ENCODE results near the gene ASCL4. TPM values are rescaled to one million over a fixed set of nuclear protein-coding genes. Genes with fewer than 3 reads are reported as not detected.

Gene ASCL4
- polyA plus RNA-seq, 1 of the 3 experiments (the other 2 are of a cell fraction), result not detected

DNA sequence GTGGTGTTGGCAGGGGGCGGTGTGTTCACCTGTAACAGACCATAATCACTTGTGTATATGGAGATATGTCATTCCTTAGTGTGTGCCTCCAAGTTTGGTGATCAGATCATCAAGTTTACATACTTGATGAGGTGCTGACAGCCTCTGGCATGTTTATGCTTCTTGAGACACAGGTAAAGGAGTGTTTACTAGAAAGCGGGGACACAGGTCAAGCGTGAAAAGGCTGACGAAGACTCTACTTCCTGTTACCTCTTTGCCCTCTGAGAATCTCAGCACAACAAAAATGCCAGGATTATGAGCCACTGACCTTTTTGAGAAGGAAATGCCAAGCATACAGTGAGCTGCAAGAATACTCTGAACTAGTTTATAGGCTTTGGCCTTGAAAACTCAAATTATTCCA, 43.1 kb upstream of the ASCL4 start:
- CTCF ChIA-PET, result interaction anchor here (1.0 to 1.9 kb wide), 2 partner anchors 154 to 181 kb away, joined by 3 to 6 read pairs; no protein-coding TSS in a partner anchor
- WGBS (ENCODE audit: low lambda C conversion rate), result 98% methylated on average over 4 of the region's 4 CpGs

DNA sequence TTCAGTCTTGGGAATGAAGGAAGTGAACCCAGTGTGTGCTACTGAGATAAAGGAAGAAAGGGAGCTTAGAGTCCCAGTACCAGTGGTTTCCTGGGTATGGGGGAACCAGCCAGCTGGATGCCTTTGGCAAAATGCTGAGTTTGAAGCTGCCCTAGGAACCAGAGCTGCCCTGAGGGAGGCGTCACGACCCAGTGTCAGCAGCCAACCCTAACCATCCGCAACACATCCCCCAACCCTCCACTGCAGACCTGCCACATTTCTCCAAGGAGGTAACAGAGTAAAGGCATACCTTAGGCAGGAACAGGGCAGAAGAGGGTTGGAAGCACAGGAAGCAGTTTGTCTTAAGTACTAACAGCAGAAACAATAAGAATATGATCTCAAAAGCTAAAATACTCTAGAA, 42.1 kb upstream of the ASCL4 start:
- Histone ChIP-seq H3K27me3 (ENCODE audit: insufficient read depth) (no peaks in the 10 kb centered on the region), H3K9ac (no peak overlapping the region), H3K4me1 (ENCODE audit: control insufficient read depth in 1 of 2, insufficient read depth in 2 of 2, low read depth in 1 of 2, low read length in 1 of 2) (no peaks in the 10 kb centered on the region; a peak in 1 of 4 replicates), H3K4me3 (ENCODE audit: low read depth in 2 of 2, low read length in 1 of 2) (no peak overlapping the region), H3K36me3 (replicated peaks in 1 of 2; ENCODE audit: control insufficient read depth in 1 of 2, insufficient read depth in 2 of 2, low read length in 1 of 2) (peaks cover 44 to 49% of the 10 kb centered on the region in 2 experiments), H3F3A (replicated peaks; ENCODE audit: insufficient read depth) (peaks cover 6% of the 10 kb centered on the region), H2AFZ (ENCODE audit: low read depth) (no peak overlapping the region), H3K9me3 (no peaks in the 10 kb centered on the region), H3K27ac (ENCODE audit: low read depth in 2 of 2, low read length in 1 of 2) (no peak overlapping the region), H3K79me2 (ENCODE audit: insufficient read depth) (no peaks in the 10 kb centered on the region), H3K4me2 (no peak overlapping the region), H3K9me2 (no peaks in the 10 kb centered on the region), H4K20me1 (ENCODE audit: insufficient read depth) (no peaks in the 10 kb centered on the region)
- POLR2A ChIA-PET, result interaction anchor here (1.1 kb wide), 1 partner anchor 10 kb away, joined by 3 read pairs; no protein-coding TSS in a partner anchor
- TF ChIP-seq TAF1 (IDR thresholded peaks at IDR 0.05; ENCODE audit: borderline replicate concordance, low read depth, low read length) (no peak), RCOR1 (IDR thresholded peaks at IDR 0.05; ENCODE audit: low read length) (no peak), MXI1 (IDR thresholded peaks at IDR 0.05; ENCODE audit: low read depth, low read length) (no peak), EZH2phosphoT487 (IDR thresholded peaks at IDR 0.05; ENCODE audit: borderline replicate concordance, low read depth) (no peak), SIN3A (IDR thresholded peaks at IDR 0.05; ENCODE audit: borderline replicate concordance, low read depth, low read length) (no peak), RAD21 (IDR thresholded peaks at IDR 0.05; ENCODE audit: low read length) (no peak), FOXJ3 (CRISPR knock-in tag; IDR thresholded peaks at IDR 0.05) (no peak), FOSL2 (IDR thresholded peaks at IDR 0.05; ENCODE audit: borderline replicate concordance, low read depth) (no peak), RXRA (IDR thresholded peaks at IDR 0.05; ENCODE audit: borderline replicate concordance, low read depth) (no peak), JUND (IDR thresholded peaks at IDR 0.05) (no peak), RFX5 (IDR thresholded peaks at IDR 0.05; ENCODE audit: low read length) (no peak), SMC3 (IDR thresholded peaks at IDR 0.05; ENCODE audit: low read depth, low read length) (no peak), TCF12 (IDR thresholded peaks at IDR 0.05) (no peak)
- TF ChIP-seq, protein P1, sequence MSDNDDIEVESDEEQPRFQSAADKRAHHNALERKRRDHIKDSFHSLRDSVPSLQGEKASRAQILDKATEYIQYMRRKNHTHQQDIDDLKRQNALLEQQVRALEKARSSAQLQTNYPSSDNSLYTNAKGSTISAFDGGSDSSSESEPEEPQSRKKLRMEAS (IDR thresholded peaks at IDR 0.05; ENCODE audit: low read depth), result no peak
- TF ChIP-seq, protein P2, sequence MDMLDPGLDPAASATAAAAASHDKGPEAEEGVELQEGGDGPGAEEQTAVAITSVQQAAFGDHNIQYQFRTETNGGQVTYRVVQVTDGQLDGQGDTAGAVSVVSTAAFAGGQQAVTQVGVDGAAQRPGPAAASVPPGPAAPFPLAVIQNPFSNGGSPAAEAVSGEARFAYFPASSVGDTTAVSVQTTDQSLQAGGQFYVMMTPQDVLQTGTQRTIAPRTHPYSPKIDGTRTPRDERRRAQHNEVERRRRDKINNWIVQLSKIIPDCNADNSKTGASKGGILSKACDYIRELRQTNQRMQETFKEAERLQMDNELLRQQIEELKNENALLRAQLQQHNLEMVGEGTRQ (IDR thresholded peaks at IDR 0.05; ENCODE audit: borderline replicate concordance, low read depth, low read length), result no peak
- TF ChIP-seq, protein P3, sequence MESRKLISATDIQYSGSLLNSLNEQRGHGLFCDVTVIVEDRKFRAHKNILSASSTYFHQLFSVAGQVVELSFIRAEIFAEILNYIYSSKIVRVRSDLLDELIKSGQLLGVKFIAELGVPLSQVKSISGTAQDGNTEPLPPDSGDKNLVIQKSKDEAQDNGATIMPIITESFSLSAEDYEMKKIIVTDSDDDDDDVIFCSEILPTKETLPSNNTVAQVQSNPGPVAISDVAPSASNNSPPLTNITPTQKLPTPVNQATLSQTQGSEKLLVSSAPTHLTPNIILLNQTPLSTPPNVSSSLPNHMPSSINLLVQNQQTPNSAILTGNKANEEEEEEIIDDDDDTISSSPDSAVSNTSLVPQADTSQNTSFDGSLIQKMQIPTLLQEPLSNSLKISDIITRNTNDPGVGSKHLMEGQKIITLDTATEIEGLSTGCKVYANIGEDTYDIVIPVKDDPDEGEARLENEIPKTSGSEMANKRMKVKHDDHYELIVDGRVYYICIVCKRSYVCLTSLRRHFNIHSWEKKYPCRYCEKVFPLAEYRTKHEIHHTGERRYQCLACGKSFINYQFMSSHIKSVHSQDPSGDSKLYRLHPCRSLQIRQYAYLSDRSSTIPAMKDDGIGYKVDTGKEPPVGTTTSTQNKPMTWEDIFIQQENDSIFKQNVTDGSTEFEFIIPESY (IDR thresholded peaks at IDR 0.05; ENCODE audit: borderline replicate concordance, low read depth), result no peak
- DNase-seq, result no peak
- 97% methylated on average over 3 of the region's 3 CpGs for WGBS (ENCODE audit: low lambda C conversion rate)
- CTCF ChIA-PET, result interaction anchor here (1.0 to 1.9 kb wide), 2 partner anchors 153 to 180 kb away, joined by 3 to 6 read pairs; no protein-coding TSS in a partner anchor

More for the DNA sequence above, 43.1 kb upstream of the ASCL4 start:
- H3K9me3 ChIP-seq, result no peaks in the 10 kb centered on the region
- H3K27me3 ChIP-seq (ENCODE audit: insufficient read depth), result no peaks in the 10 kb centered on the region
- no peak for DNase-seq
- H3K4me1 ChIP-seq (ENCODE audit: control insufficient read depth in 1 of 2, insufficient read depth in 2 of 2, low read depth in 1 of 2, low read length in 1 of 2), result no peaks in the 10 kb centered on the region; a peak in 1 of 4 replicates
- POLR2A ChIA-PET, result interaction anchor here (1.1 kb wide), 1 partner anchor 11 kb away, joined by 3 read pairs; no protein-coding TSS in a partner anchor
- no peak overlapping the region for H3K4me3 ChIP-seq (ENCODE audit: low read depth in 2 of 2, low read length in 1 of 2)
- H3K79me2 ChIP-seq (ENCODE audit: insufficient read depth), result no peaks in the 10 kb centered on the region
- no peak overlapping the region for H3K4me2 ChIP-seq
- peaks cover 6% of the 10 kb centered on the region for H3F3A ChIP-seq (replicated peaks; ENCODE audit: insufficient read depth)
- peaks cover 36 to 39% of the 10 kb centered on the region in 2 experiments for H3K36me3 ChIP-seq (replicated peaks in 1 of 2; ENCODE audit: control insufficient read depth in 1 of 2, insufficient read depth in 2 of 2, low read length in 1 of 2)
- TF ChIP-seq ELF1 (IDR thresholded peaks at IDR 0.05), result no peak
- TF ChIP-seq, protein P1 (IDR thresholded peaks at IDR 0.05; ENCODE audit: low read depth), result no peak
- TF ChIP-seq, protein P4, sequence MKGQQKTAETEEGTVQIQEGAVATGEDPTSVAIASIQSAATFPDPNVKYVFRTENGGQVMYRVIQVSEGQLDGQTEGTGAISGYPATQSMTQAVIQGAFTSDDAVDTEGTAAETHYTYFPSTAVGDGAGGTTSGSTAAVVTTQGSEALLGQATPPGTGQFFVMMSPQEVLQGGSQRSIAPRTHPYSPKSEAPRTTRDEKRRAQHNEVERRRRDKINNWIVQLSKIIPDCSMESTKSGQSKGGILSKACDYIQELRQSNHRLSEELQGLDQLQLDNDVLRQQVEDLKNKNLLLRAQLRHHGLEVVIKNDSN (IDR thresholded peaks at IDR 0.05; ENCODE audit: borderline replicate concordance, low read depth), result no peak
- no peak for TF ChIP-seq RAD21 (IDR thresholded peaks at IDR 0.05; ENCODE audit: low read length)
- no peak for TF ChIP-seq RCOR1 (IDR thresholded peaks at IDR 0.05; ENCODE audit: low read length)
- TF ChIP-seq, protein P5, sequence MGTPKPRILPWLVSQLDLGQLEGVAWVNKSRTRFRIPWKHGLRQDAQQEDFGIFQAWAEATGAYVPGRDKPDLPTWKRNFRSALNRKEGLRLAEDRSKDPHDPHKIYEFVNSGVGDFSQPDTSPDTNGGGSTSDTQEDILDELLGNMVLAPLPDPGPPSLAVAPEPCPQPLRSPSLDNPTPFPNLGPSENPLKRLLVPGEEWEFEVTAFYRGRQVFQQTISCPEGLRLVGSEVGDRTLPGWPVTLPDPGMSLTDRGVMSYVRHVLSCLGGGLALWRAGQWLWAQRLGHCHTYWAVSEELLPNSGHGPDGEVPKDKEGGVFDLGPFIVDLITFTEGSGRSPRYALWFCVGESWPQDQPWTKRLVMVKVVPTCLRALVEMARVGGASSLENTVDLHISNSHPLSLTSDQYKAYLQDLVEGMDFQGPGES (IDR thresholded peaks at IDR 0.05; ENCODE audit: low read depth, low read length), result no peak
- no peak overlapping the region for H3K9ac ChIP-seq
- H2AFZ ChIP-seq (ENCODE audit: low read depth), result no peak overlapping the region
- H4K20me1 ChIP-seq (ENCODE audit: insufficient read depth), result no peaks in the 10 kb centered on the region
- H3K27ac ChIP-seq (ENCODE audit: low read depth in 2 of 2, low read length in 1 of 2), result no peak overlapping the region
- no peaks in the 10 kb centered on the region for H3K9me2 ChIP-seq
